IMR-90 (cell line): ENCODE data around the gene RFX3. TPM values are rescaled to one million over a fixed set of nuclear protein-coding genes. Genes with fewer than 3 reads are reported as not detected.

ENCODE experiments used
- ATAC-seq: fragments of 200-7000 bp; cut with Tn5 transposase; 2 replicates; pipeline ENCODE4 v1.9.1; 2020; ENCODE audit warnings: low read depth, mild to moderate bottlenecking, moderate library complexity
- BruUV-seq: library from RNA; stranded (reverse); fragments of 400-500 nt; replicated peaks from 2 replicates; lab custom pipeline; 2021; lab: Mats Ljungman, UMichigan
- CTCF ChIA-PET: fragments of 300-600 bp; formaldehyde crosslinking; extraction: SDS; loops from one replicate; lab custom pipeline; 2021; ENCODE audit warnings: antibody characterized with exemption; lab: Yijun Ruan, JAX
- POLR2A ChIA-PET: fragments of 300-600 bp; sonication (Branson Sonifier 250); formaldehyde crosslinking; loops from one replicate; lab custom pipeline; 2022; ENCODE audit warnings: antibody characterized with exemption; ENCODE audit not compliant: unreplicated experiment; lab: Charles Lee
- DNase-seq: peaks from one replicate; pipeline ENCODE4 v3.0.0; 2013
- H2AFZ ChIP-seq: replicated peaks from 2 replicates; pipeline ENCODE3; 2013; ENCODE audit warnings: low read length, mild to moderate bottlenecking; ENCODE audit not compliant: poor library complexity
- H2AK5ac ChIP-seq: 2 replicates; pipeline ENCODE4 v1.6.1; 2013; ENCODE audit warnings: low read depth, low read length, inconsistent platforms
- H2AK9ac ChIP-seq: replicated peaks from 2 replicates; pipeline ENCODE3; 2013; ENCODE audit warnings: mild to moderate bottlenecking, low read depth, low read length, moderate library complexity; ENCODE audit not compliant: poor library complexity
- H2BK120ac ChIP-seq: 2 replicates; pipeline ENCODE4 v1.6.1; 2013; ENCODE audit warnings: low read depth, low read length, inconsistent platforms
- H2BK15ac ChIP-seq: 3 replicates; pipeline ENCODE4 v1.6.1; 2013; ENCODE audit warnings: low read depth, low read length, inconsistent platforms
- H2BK20ac ChIP-seq: 2 replicates; pipeline ENCODE4 v1.6.1; 2013; ENCODE audit warnings: low read depth, mild to moderate bottlenecking, inconsistent platforms, low read length, moderate library complexity
- H2BK5ac ChIP-seq: 2 replicates; pipeline ENCODE4 v1.6.1; 2013; ENCODE audit warnings: mild to moderate bottlenecking, low read depth, low read length, inconsistent platforms; ENCODE audit not compliant: poor library complexity, severe bottlenecking
- H3K14ac ChIP-seq: replicated peaks from 2 replicates; pipeline ENCODE4 v1.6.1; 2013; ENCODE audit warnings: low read depth, low read length, inconsistent platforms
- H3K18ac ChIP-seq: 2 replicates; pipeline ENCODE4 v1.6.1; 2013; ENCODE audit warnings: low read depth, low read length, control low read depth
- H3K23ac ChIP-seq: 2 replicates; pipeline ENCODE4 v1.6.1; 2013; ENCODE audit warnings: low read depth, low read length, inconsistent platforms
- H3K27ac ChIP-seq: 2 replicates; pipeline ENCODE4 v1.5.1; 2013; ENCODE audit warnings: mild to moderate bottlenecking, control low read depth, low read length; ENCODE audit not compliant: insufficient read depth
- H3K27me3 ChIP-seq: 2 replicates; pipeline ENCODE4 v1.6.1; 2013; ENCODE audit warnings: low read length; ENCODE audit not compliant: control insufficient read depth, insufficient read depth
- H3K36me3 ChIP-seq: 2 replicates; pipeline ENCODE4 v1.6.1; 2013; ENCODE audit warnings: low read length, mixed read lengths; ENCODE audit not compliant: control insufficient read depth, insufficient read depth
- H3K4ac ChIP-seq: 2 replicates; pipeline ENCODE4 v1.6.1; 2013; ENCODE audit warnings: low read depth, low read length, inconsistent platforms
- H3K4me1 ChIP-seq: 2 replicates; pipeline ENCODE4 v1.6.1; 2013; ENCODE audit warnings: low read length, mixed read lengths; ENCODE audit not compliant: control insufficient read depth, insufficient read depth
- H3K4me2 ChIP-seq: 2 replicates; pipeline ENCODE4 v1.6.1; 2013; ENCODE audit warnings: low read depth, mild to moderate bottlenecking, control low read depth, low read length, moderate library complexity
- H3K4me3 ChIP-seq: 2 replicates; pipeline ENCODE4 v1.5.1; 2013; ENCODE audit warnings: low read depth, mild to moderate bottlenecking, control low read depth, low read length, moderate library complexity; ENCODE audit not compliant: insufficient read depth
- H3K56ac ChIP-seq: 2 replicates; pipeline ENCODE4 v1.6.1; 2013; ENCODE audit warnings: low read length, inconsistent platforms; ENCODE audit not compliant: insufficient read depth; ENCODE audit errors: extremely low read depth
- H3K79me1 ChIP-seq, 2 experiments: 2 replicates each; pipeline ENCODE4 v1.6.1; 2013; ENCODE audit warnings: low read length in 2 of 2, inconsistent platforms in 1 of 2, low read depth in 1 of 2
- H3K9ac ChIP-seq: 2 replicates; pipeline ENCODE4 v1.6.1; 2013; ENCODE audit warnings: low read depth, low read length, control low read depth
- H3K9me1 ChIP-seq: 2 replicates; pipeline ENCODE4 v1.6.1; 2013; ENCODE audit warnings: low read length, inconsistent platforms; ENCODE audit not compliant: insufficient read depth
- H3K9me3 ChIP-seq: 2 replicates; pipeline ENCODE4 v1.6.1; 2013; ENCODE audit warnings: low read length; ENCODE audit not compliant: control insufficient read depth, insufficient read depth
- H4K20me1 ChIP-seq: 2 replicates; pipeline ENCODE4 v1.6.1; 2013; ENCODE audit warnings: low read length, inconsistent platforms; ENCODE audit not compliant: insufficient read depth
- H4K5ac ChIP-seq: 2 replicates; pipeline ENCODE4 v1.6.1; 2013; ENCODE audit warnings: mild to moderate bottlenecking, low read depth, low read length, control low read depth
- H4K8ac ChIP-seq, 2 experiments: 2 replicates each; pipeline ENCODE4 v1.6.1; 2013; ENCODE audit warnings: low read depth in 2 of 2, low read length in 2 of 2, control low read depth in 1 of 2, inconsistent platforms in 1 of 2
- H4K91ac ChIP-seq: 2 replicates; pipeline ENCODE4 v1.6.1; 2013; ENCODE audit warnings: low read depth, low read length, inconsistent platforms; ENCODE audit not compliant: insufficient read depth
- BHLHE40 ChIP-seq: fragments of 150-350 bp; IDR thresholded peaks from 2 replicates; pipeline ENCODE4 v1.6.1; 2016; ENCODE audit warnings: mild to moderate bottlenecking, low read depth, low read length
- CEBPB ChIP-seq: IDR thresholded peaks from 2 replicates; pipeline ENCODE4 v1.6.1; 2012; ENCODE audit warnings: low read depth, low read length, improper control_type of control experiment
- CHD1 ChIP-seq: IDR thresholded peaks from 2 replicates; pipeline ENCODE4 v1.6.1; 2012; ENCODE audit warnings: low read depth, low read length, improper control_type of control experiment
- FOS ChIP-seq: fragments of 150-350 bp; IDR thresholded peaks from 2 replicates; pipeline ENCODE4 v1.6.1; 2016; ENCODE audit warnings: low read depth, low read length
- MAFK ChIP-seq: IDR thresholded peaks from 2 replicates; pipeline ENCODE4 v1.6.1; 2012; ENCODE audit warnings: low read depth, low read length, improper control_type of control experiment
- MAZ ChIP-seq: IDR thresholded peaks from 2 replicates; pipeline ENCODE4 v1.6.1; 2012; ENCODE audit warnings: low read depth, mild to moderate bottlenecking, low read length, improper control_type of control experiment, moderate library complexity, borderline replicate concordance
- MXI1 ChIP-seq: IDR thresholded peaks from 2 replicates; pipeline ENCODE4 v1.6.1; 2012; ENCODE audit warnings: low read depth, mild to moderate bottlenecking, low read length, moderate library complexity, borderline replicate concordance
- NFE2L2 ChIP-seq: fragments of 150-350 bp; IDR thresholded peaks from 2 replicates; pipeline ENCODE4 v1.6.1; 2016; ENCODE audit warnings: low read depth, mild to moderate bottlenecking, low read length
- POLR2A ChIP-seq: IDR thresholded peaks from 2 replicates; pipeline ENCODE4 v1.6.1; 2012; ENCODE audit warnings: mild to moderate bottlenecking, low read depth, low read length
- RAD21 ChIP-seq: IDR thresholded peaks from 2 replicates; pipeline ENCODE4 v1.6.1; 2012; ENCODE audit warnings: low read length, improper control_type of control experiment
- RCOR1 ChIP-seq: IDR thresholded peaks from 2 replicates; pipeline ENCODE4 v1.6.1; 2012; ENCODE audit warnings: mild to moderate bottlenecking, low read length, improper control_type of control experiment; ENCODE audit not compliant: insufficient replicate concordance
- RFX5 ChIP-seq: IDR thresholded peaks from 2 replicates; pipeline ENCODE4 v1.8.0; 2012; ENCODE audit warnings: low read depth, mild to moderate bottlenecking, low read length, moderate library complexity
- SMC3 ChIP-seq: fragments of 150-350 bp; IDR thresholded peaks from 2 replicates; pipeline ENCODE4 v1.6.1; 2016; ENCODE audit warnings: low read depth, mild to moderate bottlenecking, antibody characterized with exemption, low read length, moderate library complexity
- WGBS, 2 experiments: methylation state at CpG; one replicate each; pipeline versions ENCODE4 v1.1.5 to v1.1.7; 2013; ENCODE audit warnings: missing lambda C conversion rate in 2 of 2; ENCODE audit not compliant: insufficient read length in 1 of 2; ENCODE audit errors: extremely low coverage in 2 of 2; 5-methylcytosine and 5-hydroxymethylcytosine counted together
- dilution Hi-C: fragments of 300-500 bp; cut with HindIII; formaldehyde crosslinking; loops from one replicate; pipeline ENCODE4 v1.14.3; 2018; ENCODE audit warnings: low sequenced_read_pairs; ENCODE audit not compliant: unreplicated experiment
- in situ Hi-C: fragments of 300-500 bp; cut with MboI; formaldehyde crosslinking; loops from 3 replicates; pipeline ENCODE4 v1.14.3; 2019; ENCODE audit warnings: low sequenced_read_pairs, inconsistent platforms, mixed read lengths
- intact Hi-C: fragments of 100-400 bp; cut with micrococcal nuclease; formaldehyde crosslinking; loops from 2 replicates; pipeline ENCODE4 v1.10.0; 2022
- polyA plus RNA-seq, 3 experiments: library from polyadenylated mRNA; depleted of rRNA; stranded (reverse); fragments of >200 nt; gene quantifications; 2 replicates each; pipeline ENCODE4 v1.2.3, GENCODE V29; 2012; ENCODE audit warnings: low replicate concordance in 1 of 3
- total RNA-seq: library from RNA; depleted of rRNA; stranded (reverse); fragments of >200 nt; gene quantifications from 2 replicates; pipeline ENCODE4 v1.2.3, GENCODE V29; 2012
- TF ChIP-seq, protein P1 (sequence below): fragments of 150-350 bp; IDR thresholded peaks from 2 replicates; pipeline ENCODE4 v1.6.1; 2016; ENCODE audit warnings: low read depth, mild to moderate bottlenecking, low read length, moderate library complexity, borderline replicate concordance
- TF ChIP-seq, protein P2 (sequence below): conservative IDR thresholded peaks from 2 replicates; pipeline ENCODE4 v1.5.1; 2012; ENCODE audit warnings: mild to moderate bottlenecking, low read depth, low read length, improper control_type of control experiment
- TF ChIP-seq, protein P3 (sequence below): fragments of 150-350 bp; IDR thresholded peaks from 2 replicates; pipeline ENCODE4 v1.6.1; 2017; ENCODE audit warnings: mild to moderate bottlenecking, antibody characterized with exemption, low read length, low read depth

RFX3 gene
- total and polyA plus RNA-seq, 2 of the 4 experiments (the other 2 are of a cell fraction): 1.7 to 2.7 TPM

DNA sequence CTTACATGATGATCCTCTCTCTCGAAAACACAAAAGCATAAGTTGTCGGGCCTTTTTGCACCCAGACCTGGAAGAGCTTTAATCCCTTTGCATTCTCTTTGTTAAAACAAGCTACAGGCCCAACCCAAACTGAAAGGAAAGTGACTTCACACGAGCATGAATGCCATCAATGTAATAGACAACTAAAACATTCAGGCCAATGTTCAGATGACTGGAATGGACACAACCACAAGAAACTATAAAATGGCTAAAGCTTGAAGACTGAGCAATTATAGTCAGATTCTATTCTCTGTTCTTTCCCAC lies 45.5 kb downstream of the RFX3 start:
- Histone ChIP-seq H2BK20ac (no peak overlapping the region), H3K18ac (no peak overlapping the region), H3K9me1 (no peaks in the 10 kb centered on the region), H3K4me2 (no peak overlapping the region), H3K14ac (no peak overlapping the region), H2BK5ac (no peak overlapping the region), H3K4ac (no peak overlapping the region), H3K36me3 (no peaks in the 10 kb centered on the region), H2BK120ac (no peak overlapping the region), H4K5ac (no peak overlapping the region), H3K9ac (no peak overlapping the region), H2AFZ (no peak overlapping the region), H3K56ac (no peak overlapping the region), H3K4me3 (no peak overlapping the region), H3K9me3 (no peaks in the 10 kb centered on the region), H3K4me1 (peaks cover 2% of the 10 kb centered on the region; the same call in 1 of the 2 replicates), H2BK15ac (no peak overlapping the region), H4K8ac (no peak overlapping the region), H3K27me3 (no peaks in the 10 kb centered on the region), H3K27ac (no peak overlapping the region), H2AK9ac (no peak overlapping the region), H4K20me1 (no peaks in the 10 kb centered on the region), H3K23ac (no peak overlapping the region), H2AK5ac (no peak overlapping the region), H4K91ac (no peak overlapping the region), H3K79me1 (no peaks in the 10 kb centered on the region; a peak in 1 of 4 replicates)
- WGBS, 2 experiments: 95% methylated on average over 2 of the region's 3 CpGs; no CpG with 5 or more reads in 1 of the 2 experiments
- ChIA-PET CTCF (interaction anchor here (0.6 kb wide), 1 partner anchor 1001 kb away, joined by 3 read pairs; no protein-coding TSS in a partner anchor), POLR2A (no interaction called here)
- DNase-seq: no peak
- in situ Hi-C loops: no loop called here
- intact Hi-C loops: no loop called here
- no TSS peak for BruUV-seq
- TF ChIP-seq, protein P1, sequence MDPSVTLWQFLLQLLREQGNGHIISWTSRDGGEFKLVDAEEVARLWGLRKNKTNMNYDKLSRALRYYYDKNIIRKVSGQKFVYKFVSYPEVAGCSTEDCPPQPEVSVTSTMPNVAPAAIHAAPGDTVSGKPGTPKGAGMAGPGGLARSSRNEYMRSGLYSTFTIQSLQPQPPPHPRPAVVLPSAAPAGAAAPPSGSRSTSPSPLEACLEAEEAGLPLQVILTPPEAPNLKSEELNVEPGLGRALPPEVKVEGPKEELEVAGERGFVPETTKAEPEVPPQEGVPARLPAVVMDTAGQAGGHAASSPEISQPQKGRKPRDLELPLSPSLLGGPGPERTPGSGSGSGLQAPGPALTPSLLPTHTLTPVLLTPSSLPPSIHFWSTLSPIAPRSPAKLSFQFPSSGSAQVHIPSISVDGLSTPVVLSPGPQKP: no peak
- TF ChIP-seq BHLHE40: no peak
- no peak for TF ChIP-seq RCOR1
- TF ChIP-seq SMC3: no peak
- TF ChIP-seq MAZ: no peak
- TF ChIP-seq CHD1: no peak
- TF ChIP-seq CEBPB: no peak
- no peak for TF ChIP-seq MAFK
- TF ChIP-seq POLR2A: no peak
- TF ChIP-seq RAD21: no peak
- TF ChIP-seq, protein P2, sequence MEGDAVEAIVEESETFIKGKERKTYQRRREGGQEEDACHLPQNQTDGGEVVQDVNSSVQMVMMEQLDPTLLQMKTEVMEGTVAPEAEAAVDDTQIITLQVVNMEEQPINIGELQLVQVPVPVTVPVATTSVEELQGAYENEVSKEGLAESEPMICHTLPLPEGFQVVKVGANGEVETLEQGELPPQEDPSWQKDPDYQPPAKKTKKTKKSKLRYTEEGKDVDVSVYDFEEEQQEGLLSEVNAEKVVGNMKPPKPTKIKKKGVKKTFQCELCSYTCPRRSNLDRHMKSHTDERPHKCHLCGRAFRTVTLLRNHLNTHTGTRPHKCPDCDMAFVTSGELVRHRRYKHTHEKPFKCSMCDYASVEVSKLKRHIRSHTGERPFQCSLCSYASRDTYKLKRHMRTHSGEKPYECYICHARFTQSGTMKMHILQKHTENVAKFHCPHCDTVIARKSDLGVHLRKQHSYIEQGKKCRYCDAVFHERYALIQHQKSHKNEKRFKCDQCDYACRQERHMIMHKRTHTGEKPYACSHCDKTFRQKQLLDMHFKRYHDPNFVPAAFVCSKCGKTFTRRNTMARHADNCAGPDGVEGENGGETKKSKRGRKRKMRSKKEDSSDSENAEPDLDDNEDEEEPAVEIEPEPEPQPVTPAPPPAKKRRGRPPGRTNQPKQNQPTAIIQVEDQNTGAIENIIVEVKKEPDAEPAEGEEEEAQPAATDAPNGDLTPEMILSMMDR: no peak
- no peak for TF ChIP-seq RFX5
- TF ChIP-seq MXI1: no peak
- TF ChIP-seq, protein P3, sequence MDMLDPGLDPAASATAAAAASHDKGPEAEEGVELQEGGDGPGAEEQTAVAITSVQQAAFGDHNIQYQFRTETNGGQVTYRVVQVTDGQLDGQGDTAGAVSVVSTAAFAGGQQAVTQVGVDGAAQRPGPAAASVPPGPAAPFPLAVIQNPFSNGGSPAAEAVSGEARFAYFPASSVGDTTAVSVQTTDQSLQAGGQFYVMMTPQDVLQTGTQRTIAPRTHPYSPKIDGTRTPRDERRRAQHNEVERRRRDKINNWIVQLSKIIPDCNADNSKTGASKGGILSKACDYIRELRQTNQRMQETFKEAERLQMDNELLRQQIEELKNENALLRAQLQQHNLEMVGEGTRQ: no peak
- no peak for TF ChIP-seq FOS
- TF ChIP-seq NFE2L2: no peak
- dilution Hi-C loops: no loop called here
- ATAC-seq: no peak
